Stimulated activated CD8-positive, alpha-beta memory T cell treated with anti-CD3 and anti-CD28 coated beads, Interleukin-15, amount 100 ng/mL, for 4 hours (primary cell): Measurements from ENCODE around the gene TP53I13.

Experiments
- DNase-seq, 2 donors: peaks; one replicate each; pipeline ENCODE4 v3.0.0-alpha.2; 2020; ENCODE audit warnings: low read depth in 2 of 2

TP53I13 gene

GRCh38 chr17:29567554-29568330, 759 bp upstream of the TP53I13 start:
- peak; percentile 56 to 60 for DNase-seq

- DNase-seq: no peak
Measured at GRCh38 chr17:29569245-29569950, 897 bp downstream of the TP53I13 start.

- DNase-seq: no peak
Measured at GRCh38 chr17:29570521-29570920, 2.0 kb downstream of the TP53I13 start.

GRCh38 chr17:29571486-29571882, 3.0 kb downstream of the TP53I13 start:
- no peak for DNase-seq

GRCh38 chr17:29571883-29572681, 3.6 kb downstream of the TP53I13 start:
- no peak for DNase-seq

- DNase-seq: peak in 1 of 2 donors; percentile 49
Measured at GRCh38 chr17:29572691-29573557, 4.4 kb downstream of the TP53I13 start.

GRCh38 chr17:29573558-29573869, 5.0 kb downstream of the TP53I13 start:
- DNase-seq: no peak

- no peak for DNase-seq
Measured at GRCh38 chr17:29573871-29574731, 5.6 kb downstream of the TP53I13 start.

GRCh38 chr17:29574732-29575510, 6.4 kb downstream of the TP53I13 start:
- DNase-seq: no peak

- DNase-seq: no peak
Measured at GRCh38 chr17:29575511-29576213, 7.2 kb downstream of the TP53I13 start.

- DNase-seq: no peak
Measured at GRCh38 chr17:29576214-29577000, 7.9 kb downstream of the TP53I13 start.

- no peak for DNase-seq
Measured at GRCh38 chr17:29577001-29577370, 8.5 kb downstream of the TP53I13 start.

- no peak for DNase-seq
Measured at GRCh38 chr17:29577385-29578211, 9.1 kb downstream of the TP53I13 start.

- no peak for DNase-seq
Measured at GRCh38 chr17:29578626-29579485, 10.4 kb downstream of the TP53I13 start.

GRCh38 chr17:29579866-29580771, 11.6 kb downstream of the TP53I13 start:
- peak; percentile 76 to 82 for DNase-seq
